Panc1 (cell line): ENCODE data around the gene SLC9A9. TPM values are rescaled to one million over a fixed set of nuclear protein-coding genes. Genes with fewer than 3 reads are reported as not detected.

Experiments used
- ATAC-seq: fragments of 200-7000 bp; cut with Tn5 transposase; 2 replicates; pipeline ENCODE4 v1.9.1; 2020; ENCODE audit warnings: mild to moderate bottlenecking, moderate library complexity
- BruUV-seq: library from RNA; stranded (reverse); fragments of 400-500 nt; replicated peaks from 2 replicates; lab custom pipeline; 2021; lab: Mats Ljungman, UMichigan
- CTCF ChIA-PET: fragments of 300-600 bp; sonication (Branson Sonifier 250); formaldehyde crosslinking; loops from one replicate; lab custom pipeline; 2022; ENCODE audit warnings: antibody characterized with exemption; lab: Charles Lee
- POLR2A ChIA-PET: fragments of 300-600 bp; sonication (Branson Sonifier 250); formaldehyde crosslinking; loops from one replicate; lab custom pipeline; 2022; ENCODE audit warnings: antibody characterized with exemption; lab: Charles Lee
- DNase-seq: peaks from one replicate; pipeline ENCODE4 v3.0.0-alpha.2; 2010; ENCODE audit warnings: low read depth, low spot score
- H3K27ac ChIP-seq: 2 replicates; pipeline ENCODE4 v1.5.1; 2011; ENCODE audit warnings: mild to moderate bottlenecking, low read length, inconsistent platforms
- H3K27me3 ChIP-seq: fragments of 200-500 bp; sonication (Bioruptor generic); 2 replicates; pipeline ENCODE4 v1.6.0; 2014; ENCODE audit warnings: low read length, inconsistent platforms; ENCODE audit not compliant: control insufficient read depth, insufficient read depth
- H3K36me3 ChIP-seq: fragments of 200-500 bp; sonication (Bioruptor generic); 2 replicates; pipeline ENCODE4 v1.5.1; 2014; ENCODE audit warnings: inconsistent platforms, mild to moderate bottlenecking, low read length, moderate library complexity; ENCODE audit not compliant: control insufficient read depth, insufficient read depth
- H3K4me1 ChIP-seq: 2 replicates; pipeline ENCODE4 v1.5.1; 2011; ENCODE audit warnings: inconsistent platforms, mild to moderate bottlenecking, low read length, moderate library complexity; ENCODE audit not compliant: control insufficient read depth, insufficient read depth
- H3K4me3 ChIP-seq, 2 experiments: 2 replicates each; pipeline ENCODE4 v1.5.1; 2011 to 2012; ENCODE audit warnings: low read depth in 2 of 2, low read length in 2 of 2, mild to moderate bottlenecking in 2 of 2, inconsistent platforms in 1 of 2, moderate library complexity in 1 of 2
- H3K9me3 ChIP-seq: fragments of 200-500 bp; sonication (Bioruptor generic); 2 replicates; pipeline ENCODE4 v1.5.1; 2014; ENCODE audit warnings: low read depth, mild to moderate bottlenecking, inconsistent platforms, low read length, moderate library complexity; ENCODE audit not compliant: control insufficient read depth, insufficient read depth
- CTCF ChIP-seq: fragments of 450-650 bp; IDR thresholded peaks from 2 replicates; pipeline ENCODE4 v1.5.1; 2017; ENCODE audit warnings: mild to moderate bottlenecking
- POLR2AphosphoS5 ChIP-seq: IDR thresholded peaks from 2 replicates; pipeline ENCODE4 v1.6.1; 2012; ENCODE audit warnings: mild to moderate bottlenecking, low read depth, low read length, moderate library complexity
- REST ChIP-seq, 2 experiments: IDR thresholded peaks; 2 replicates each; pipeline ENCODE4 v1.6.1; 2011 to 2012; ENCODE audit warnings: low read depth in 2 of 2, control low read depth in 1 of 2, low read length in 1 of 2, mild to moderate bottlenecking in 1 of 2, moderate library complexity in 1 of 2; ENCODE audit not compliant: insufficient read depth in 1 of 2
- SIN3A ChIP-seq: IDR thresholded peaks from 2 replicates; pipeline ENCODE4 v1.6.1; 2012; ENCODE audit warnings: low read depth, mild to moderate bottlenecking, low read length, moderate library complexity, borderline replicate concordance; ENCODE audit not compliant: insufficient read depth
- TCF7L2 ChIP-seq: IDR thresholded peaks from 2 replicates; pipeline ENCODE4 v1.6.1; 2011; ENCODE audit warnings: mild to moderate bottlenecking, low read depth, low read length, inconsistent platforms
- in situ Hi-C: cut with HindIII; loops from 2 replicates; pipeline ENCODE4 v1.10.0; 2016; ENCODE audit warnings: low sequenced_read_pairs, low pct_unique_long_range_greater_than_20kb
- intact Hi-C: fragments of 100-400 bp; cut with micrococcal nuclease; formaldehyde crosslinking; loops from one replicate; pipeline ENCODE4 v1.10.0; 2022; ENCODE audit not compliant: unreplicated experiment
- total RNA-seq: library from RNA; stranded (reverse); gene quantifications from one replicate; pipeline ENCODE4 v1.2.1, GENCODE V29; 2021; ENCODE audit not compliant: unreplicated experiment

Gene SLC9A9
- total RNA-seq, 1 experiment from 2014 or later = not detected

GRCh38 chr3:143825513-143825912 is 22.8 kb downstream of the SLC9A9 start:
- Histone ChIP-seq H3K27me3 (no peaks in the 10 kb centered on the region), H3K36me3 (no peaks in the 10 kb centered on the region), H3K4me1 (no peaks in the 10 kb centered on the region), H3K9me3 (no peaks in the 10 kb centered on the region), H3K4me3 (no peak overlapping the region), H3K27ac (no peak overlapping the region)
- TF ChIP-seq CTCF = no peak
- TF ChIP-seq SIN3A = no peak
- in situ Hi-C loops (no loop called here), intact Hi-C loops (no loop called here)
- POLR2A ChIA-PET = no interaction called here
- BruUV-seq = no TSS peak
- CTCF ChIA-PET = no interaction called here
- DNase-seq = no peak
- ATAC-seq = no peak

- ATAC-seq (no peak), DNase-seq (no peak)
- no peaks in the 10 kb centered on the region for H3K36me3 ChIP-seq
- no peak overlapping the region for H3K4me3 ChIP-seq
- CTCF ChIA-PET = no interaction called here
- in situ Hi-C loops = no loop called here
- no peaks in the 10 kb centered on the region for H3K4me1 ChIP-seq
- TF ChIP-seq CTCF (no peak), SIN3A (no peak), POLR2AphosphoS5 (no peak), TCF7L2 (no peak), REST (IDR thresholded peaks at IDR 0.05; ENCODE audit: insufficient read depth in 1 of 2, low read depth in 2 of 2, low read length in 1 of 2) (no peak)
- no TSS peak for BruUV-seq
- no peak overlapping the region for H3K27ac ChIP-seq
- no peaks in the 10 kb centered on the region for H3K27me3 ChIP-seq
- intact Hi-C loops = no loop called here
- POLR2A ChIA-PET = no interaction called here
- no peaks in the 10 kb centered on the region for H3K9me3 ChIP-seq
These were observed 23.4 kb downstream of the SLC9A9 start for GRCh38 chr3:143824735-143825385.
